Vagina (tissue), 2 donors: ENCODE measurements around the gene RHOJ. TPM values are rescaled to one million over a fixed set of nuclear protein-coding genes. Genes with fewer than 3 reads are reported as not detected.

Experiments
- DNase-seq, 2 donors: peaks; one replicate each; pipeline ENCODE4 v3.0.0-alpha.2; 2017; ENCODE audit errors: extremely low spot score in 2 of 2
- H3K27ac ChIP-seq: fragments of 200-600 bp; sonication (generic); one replicate; pipeline ENCODE4 v1.5.1; 2019
- H3K27me3 ChIP-seq: fragments of 200-600 bp; sonication (generic); one replicate; pipeline ENCODE4 v1.5.1; 2019
- H3K36me3 ChIP-seq, 2 donors: fragments of 200-600 bp; sonication (generic); one replicate each; pipeline ENCODE4 v1.5.1; 2017 to 2019
- H3K4me1 ChIP-seq: fragments of 200-600 bp; sonication (generic); one replicate; pipeline ENCODE4 v1.5.1; 2019
- H3K4me3 ChIP-seq, 2 donors: fragments of 200-600 bp; sonication (generic); 1 replicate in 1 of 2; 2 replicates in 1 of 2; pipeline ENCODE4 v1.5.1; 2016 to 2019
- H3K9me3 ChIP-seq: fragments of 200-600 bp; sonication (generic); one replicate; pipeline ENCODE4 v1.5.1; 2019
- CTCF ChIP-seq, 3 experiments: fragments of 450-650 bp in 2 of 3; fragments of 200-600 bp in 1 of 3; sonication (generic) in 1 of 3; IDR thresholded peaks; one replicate each; pipeline ENCODE4 v1.5.1; 2017 to 2019; ENCODE audit warnings: antibody characterized with exemption in 3 of 3, mild to moderate bottlenecking in 2 of 3, moderate library complexity in 2 of 3
- POLR2A ChIP-seq, 2 donors: fragments of 450-650 bp; IDR thresholded peaks; one replicate each; pipeline ENCODE4 v1.6.1; 2017; ENCODE audit warnings: antibody characterized with exemption in 2 of 2, mild to moderate bottlenecking in 2 of 2, moderate library complexity in 2 of 2
- POLR2AphosphoS5 ChIP-seq, 2 donors: sonication (generic); formaldehyde crosslinking; IDR thresholded peaks; one replicate each; pipeline ENCODE4 v1.9.0; 2017; ENCODE audit warnings: antibody characterized with exemption in 2 of 2, mild to moderate bottlenecking in 2 of 2, low read depth in 1 of 2; ENCODE audit not compliant: insufficient read depth in 1 of 2
- intact Hi-C: fragments of 100-400 bp; cut with DNase I; formaldehyde crosslinking; loops from one replicate; pipeline ENCODE4 v1.15.1; 2023
- total RNA-seq: library from RNA; depleted of rRNA; stranded (reverse); fragments of >200 nt; gene quantifications from one replicate; pipeline ENCODE4 v1.2.3, GENCODE V29; 2016

Gene RHOJ
- total RNA-seq, 1 donor from 2014 or later, result 10.8 TPM

DNA sequence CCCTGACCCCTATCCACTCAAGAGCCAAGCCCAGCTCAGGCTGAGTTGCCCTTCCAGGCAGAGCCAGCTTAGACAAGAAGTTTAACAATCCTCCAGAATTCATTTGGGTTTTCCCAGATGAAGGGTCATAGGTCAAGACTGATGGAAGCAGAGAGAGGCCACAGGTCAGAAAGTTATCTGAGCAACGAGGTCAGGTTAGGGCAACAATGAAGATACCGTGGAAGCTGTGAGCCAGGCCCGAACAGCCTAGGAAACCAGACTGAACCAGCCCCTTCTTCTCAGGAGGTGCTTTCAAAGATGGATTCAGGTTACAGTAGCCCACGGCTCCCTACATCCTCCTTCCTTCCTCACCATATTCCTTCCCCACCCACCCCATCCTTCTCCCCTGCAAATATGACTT, 53.1 kb downstream of the RHOJ start:
- H3K4me1 ChIP-seq, result no peaks in the 10 kb centered on the region
- TF ChIP-seq POLR2AphosphoS5 (IDR thresholded peaks at IDR 0.05; ENCODE audit: insufficient read depth in 1 of 2, low read depth in 1 of 2) (no peak), CTCF (IDR thresholded peaks at IDR 0.05) (no peak)
- H3K4me3 ChIP-seq, result no peak overlapping the region
- H3K27ac ChIP-seq, result no peak overlapping the region
- no peaks in the 10 kb centered on the region for H3K9me3 ChIP-seq
- no peak for DNase-seq
- intact Hi-C loops, result no loop called here
- H3K36me3 ChIP-seq, result no peaks in the 10 kb centered on the region
- no peaks in the 10 kb centered on the region for H3K27me3 ChIP-seq

GRCh38 chr14:63262446-63262845, 58.2 kb downstream of the RHOJ start:
- Histone ChIP-seq H3K4me1 (peaks cover 18% of the 10 kb centered on the region), H3K36me3 (no peaks in the 10 kb centered on the region), H3K9me3 (no peaks in the 10 kb centered on the region), H3K4me3 (no peak overlapping the region), H3K27ac (no peak overlapping the region), H3K27me3 (no peaks in the 10 kb centered on the region)
- TF ChIP-seq POLR2AphosphoS5 (IDR thresholded peaks at IDR 0.05; ENCODE audit: insufficient read depth in 1 of 2, low read depth in 1 of 2) (no peak), POLR2A (IDR thresholded peaks at IDR 0.05) (no peak), CTCF (IDR thresholded peaks at IDR 0.05) (no peak)
- no peak for DNase-seq
- intact Hi-C loops, result no loop called here

- no peak for TF ChIP-seq POLR2AphosphoS5 (IDR thresholded peaks at IDR 0.05; ENCODE audit: insufficient read depth in 1 of 2, low read depth in 1 of 2)
- TF ChIP-seq POLR2A (IDR thresholded peaks at IDR 0.05), result no peak
- TF ChIP-seq CTCF (IDR thresholded peaks at IDR 0.05), result no peak
- H3K36me3 ChIP-seq, result no peaks in the 10 kb centered on the region
- no peaks in the 10 kb centered on the region for H3K9me3 ChIP-seq
- peaks cover 18% of the 10 kb centered on the region for H3K4me1 ChIP-seq
- no peaks in the 10 kb centered on the region for H3K27me3 ChIP-seq
- no peak overlapping the region for H3K27ac ChIP-seq
- H3K4me3 ChIP-seq, result no peak overlapping the region
- intact Hi-C loops, result no loop called here
- DNase-seq, result no peak
Observed at GRCh38 chr14:63266106-63266505, 61.9 kb downstream of the RHOJ start.

GRCh38 chr14:63267171-63267570, 62.9 kb downstream of the RHOJ start:
- TF ChIP-seq POLR2AphosphoS5 (IDR thresholded peaks at IDR 0.05; ENCODE audit: insufficient read depth in 1 of 2, low read depth in 1 of 2) (no peak), POLR2A (IDR thresholded peaks at IDR 0.05) (no peak), CTCF (IDR thresholded peaks at IDR 0.05) (no peak)
- H3K4me1 ChIP-seq, result peaks cover 18% of the 10 kb centered on the region
- H3K27me3 ChIP-seq, result no peaks in the 10 kb centered on the region
- H3K4me3 ChIP-seq, result no peak overlapping the region
- no peak for DNase-seq
- intact Hi-C loops, result no loop called here
- no peaks in the 10 kb centered on the region for H3K36me3 ChIP-seq
- no peaks in the 10 kb centered on the region for H3K9me3 ChIP-seq
- H3K27ac ChIP-seq, result no peak overlapping the region

- intact Hi-C loops, result no loop called here
- no peak overlapping the region for H3K27ac ChIP-seq
Observed at GRCh38 chr14:63268771-63269170, 64.5 kb downstream of the RHOJ start.

More at GRCh38 chr14:63268771-63269170, 64.5 kb downstream of the RHOJ start:
- H3K36me3 ChIP-seq, result no peaks in the 10 kb centered on the region
- H3K4me1 ChIP-seq, result peaks cover 32% of the 10 kb centered on the region
- TF ChIP-seq POLR2A (IDR thresholded peaks at IDR 0.05) (no peak), POLR2AphosphoS5 (IDR thresholded peaks at IDR 0.05; ENCODE audit: insufficient read depth in 1 of 2, low read depth in 1 of 2) (no peak), CTCF (IDR thresholded peaks at IDR 0.05) (no peak)
- H3K4me3 ChIP-seq, result no peak overlapping the region
- no peaks in the 10 kb centered on the region for H3K27me3 ChIP-seq
- no peaks in the 10 kb centered on the region for H3K9me3 ChIP-seq
- no peak for DNase-seq
